ENCODE measurements around the gene RIMS3.

Gene RIMS3

GRCh38 chr1:40691538-40692428 is 26.3 kb upstream of the RIMS3 start, which contains the start of gene NFYC:
TSS of gene NFYC (plus strand) at chr1:40691704. CDS start at chr1:40738844, 47,140 bp downstream.
- peak; percentile 96 for DNase-seq

GRCh38 chr1:40690771-40691537 is 25.5 kb upstream of the RIMS3 start:
- peak; percentile 53 for DNase-seq

GRCh38 chr1:40689737-40690136 is 24.3 kb upstream of the RIMS3 start:
- DNase-seq = no peak

GRCh38 chr1:40687661-40688060 is 22.2 kb upstream of the RIMS3 start:
- DNase-seq = no peak

- DNase-seq = no peak
Measured at GRCh38 chr1:40687059-40687458, 21.6 kb upstream of the RIMS3 start.

GRCh38 chr1:40684669-40685068 is 19.2 kb upstream of the RIMS3 start:
- DNase-seq = no peak

- DNase-seq = no peak
Measured at GRCh38 chr1:40679165-40679953, 13.9 kb upstream of the RIMS3 start.

- no peak for DNase-seq
Measured at GRCh38 chr1:40676501-40676900, 11.0 kb upstream of the RIMS3 start.

- DNase-seq = no peak
Measured at GRCh38 chr1:40673452-40673851, 8.0 kb upstream of the RIMS3 start.

- peak; percentile 87 for DNase-seq
Measured at GRCh38 chr1:40668769-40669525, 3.5 kb upstream of the RIMS3 start.

GRCh38 chr1:40664791-40665190 is 691 bp downstream of the RIMS3 start:
- DNase-seq = no peak

- no peak for DNase-seq
Measured at GRCh38 chr1:40664167-40664537, 1.3 kb downstream of the RIMS3 start.

- peak; percentile 68 for DNase-seq
Measured at GRCh38 chr1:40663324-40664166, 1.9 kb downstream of the RIMS3 start.

- peak; percentile 65 for DNase-seq
Measured at GRCh38 chr1:40662864-40663263, 2.6 kb downstream of the RIMS3 start.

GRCh38 chr1:40662151-40662550 is 3.3 kb downstream of the RIMS3 start:
- DNase-seq = no peak

- no peak for DNase-seq
Measured at GRCh38 chr1:40661678-40662077, 3.8 kb downstream of the RIMS3 start.

GRCh38 chr1:40659649-40659947 is 5.9 kb downstream of the RIMS3 start:
- no peak for DNase-seq

- DNase-seq = no peak
Measured at GRCh38 chr1:40658751-40659648, 6.5 kb downstream of the RIMS3 start.

GRCh38 chr1:40657046-40657445 is 8.4 kb downstream of the RIMS3 start:
- no peak for DNase-seq

GRCh38 chr1:40653851-40654537 is 11.5 kb downstream of the RIMS3 start:
- DNase-seq = no peak

All from DMS79 treated with DMSO at 0.1 percent for 48 hours (cell line).